GM12878 (cell line): Measurements from ENCODE around the gene ASS1. TPM values are rescaled to one million over a fixed set of nuclear protein-coding genes. Genes with fewer than 3 reads are reported as not detected.

Source experiments
- ATAC-seq: fragments of 200-7000 bp; cut with Tn5 transposase; 3 replicates; pipeline ENCODE4 v1.9.1; 2020; ENCODE audit warnings: mild to moderate bottlenecking, moderate library complexity
- BruUV-seq: library from RNA; stranded (reverse); fragments of 400-500 nt; replicated peaks from 2 replicates; lab custom pipeline; 2021; lab: Mats Ljungman, UMichigan
- CTCF ChIA-PET: fragments of 300-600 bp; sonication (Branson Sonifier 250); formaldehyde crosslinking; extraction: SDS; loops from one replicate; lab custom pipeline; 2021; ENCODE audit warnings: inconsistent platforms; lab: Yijun Ruan, JAX
- POLR2A ChIA-PET: fragments of 350-600 bp; formaldehyde crosslinking; extraction: SDS; loops from one replicate; lab custom pipeline; 2021; ENCODE audit warnings: inconsistent platforms; lab: Charles Lee
- RAD21 ChIA-PET: fragments of 300-600 bp; sonication (Branson Sonifier 250); formaldehyde crosslinking; loops from one replicate; lab custom pipeline; 2023; ENCODE audit warnings: antibody characterized with exemption; ENCODE audit not compliant: unreplicated experiment; lab: Charles Lee
- SMC1A ChIA-PET: fragments of 300-600 bp; sonication (Branson Sonifier 250); formaldehyde crosslinking; loops from one replicate; lab custom pipeline; 2023; ENCODE audit not compliant: unreplicated experiment, uncharacterized antibody; lab: Charles Lee
- DNase-seq: peaks from one replicate; pipeline ENCODE4 v3.0.0-alpha.2; 2011; ENCODE audit warnings: low read depth, low spot score
- FAIRE-seq: peaks from 3 replicates; lab custom pipeline; 2011; peaks lifted over from hg19 to GRCh38; lab: Jason Lieb, UNC
- H2AFZ ChIP-seq: 2 replicates; pipeline ENCODE4 v1.6.0; 2011; ENCODE audit warnings: low read depth, low read length, control low read depth; ENCODE audit not compliant: control insufficient read depth
- H3K27ac ChIP-seq: 2 replicates; pipeline ENCODE4 v1.5.1; 2011; ENCODE audit warnings: control low read depth; ENCODE audit not compliant: control insufficient read depth, insufficient read depth
- H3K27me3 ChIP-seq, 2 experiments: replicated peaks in 1 of 2; 2 replicates each; pipeline versions ENCODE4 v1.6.0 to v1.6.1; 2011; ENCODE audit warnings: low read length in 1 of 2; ENCODE audit not compliant: control insufficient read depth in 2 of 2, insufficient read depth in 2 of 2
- H3K36me3 ChIP-seq, 2 experiments: 2 replicates each; pipeline ENCODE4 v1.5.1; 2011; ENCODE audit warnings: low read length in 1 of 2; ENCODE audit not compliant: control insufficient read depth in 2 of 2, insufficient read depth in 2 of 2
- H3K4me1 ChIP-seq: 2 replicates; pipeline ENCODE4 v1.6.1; 2011; ENCODE audit warnings: mild to moderate bottlenecking, low read length, moderate library complexity, mixed read lengths; ENCODE audit not compliant: control insufficient read depth, insufficient read depth
- H3K4me2 ChIP-seq: 2 replicates; pipeline ENCODE4 v1.6.0; 2011; ENCODE audit warnings: control low read depth; ENCODE audit not compliant: control insufficient read depth, insufficient read depth
- H3K4me3 ChIP-seq: fragments of 200-600 bp; sonication (generic); 2 replicates; pipeline ENCODE4 v1.5.1; 2016
- H3K79me2 ChIP-seq: 2 replicates; pipeline ENCODE4 v1.6.0; 2011; ENCODE audit warnings: low read length; ENCODE audit not compliant: control insufficient read depth, insufficient read depth
- H3K9ac ChIP-seq: 2 replicates; pipeline ENCODE4 v1.8.0; 2011; ENCODE audit warnings: low read length, control low read depth, mixed read lengths; ENCODE audit not compliant: control insufficient read depth, insufficient read depth
- H3K9me3 ChIP-seq: replicated peaks from 3 replicates; pipeline ENCODE4 v1.5.1; 2011; ENCODE audit warnings: mild to moderate bottlenecking, low read length; ENCODE audit not compliant: control insufficient read depth, insufficient read depth
- H4K20me1 ChIP-seq: 2 replicates; pipeline ENCODE4 v1.6.0; 2011; ENCODE audit not compliant: control insufficient read depth, insufficient read depth
- CHD2 ChIP-seq: IDR thresholded peaks from 2 replicates; pipeline ENCODE4 v1.6.1; 2011; ENCODE audit warnings: low read depth, low read length, improper control_type of control experiment, borderline replicate concordance
- CREB1 ChIP-seq: IDR thresholded peaks from 2 replicates; pipeline ENCODE4 v1.6.1; 2012; ENCODE audit warnings: low read depth, mild to moderate bottlenecking, inconsistent platforms
- NFYB ChIP-seq: IDR thresholded peaks from 2 replicates; pipeline ENCODE4 v1.6.1; 2011; ENCODE audit warnings: low read depth, mild to moderate bottlenecking, low read length, improper control_type of control experiment, moderate library complexity; ENCODE audit not compliant: insufficient read depth
- NR2C2 ChIP-seq: IDR thresholded peaks from 2 replicates; pipeline ENCODE4 v1.6.1; 2011; ENCODE audit warnings: borderline replicate concordance, low read depth; ENCODE audit not compliant: control insufficient read depth, insufficient read length
- SRF ChIP-seq, 2 experiments: IDR thresholded peaks; 2 replicates each; pipeline ENCODE4 v1.6.1; 2011; ENCODE audit warnings: low read depth in 2 of 2, low read length in 2 of 2, mild to moderate bottlenecking in 1 of 2, moderate library complexity in 1 of 2
- TCF12 ChIP-seq: IDR thresholded peaks from 2 replicates; pipeline ENCODE4 v1.6.1; 2011; ENCODE audit warnings: low read depth, mild to moderate bottlenecking, low read length
- ZNF274 ChIP-seq: IDR thresholded peaks from one replicate; pipeline ENCODE4 v1.8.0; 2011; ENCODE audit not compliant: insufficient read length, insufficient read depth
- WGBS: methylation state at CpG from one replicate; pipeline ENCODE4 v1.1.6; 2016; ENCODE audit warnings: low lambda C conversion rate; ENCODE audit not compliant: insufficient replicate concordance, insufficient coverage; ENCODE audit errors: missing lambda C conversion rate; 5-methylcytosine and 5-hydroxymethylcytosine counted together
- in situ Hi-C: fragments of 300-500 bp; cut with MboI; formaldehyde crosslinking; loops from 9 replicates; pipeline ENCODE4 v1.14.3; 2018; ENCODE audit warnings: mixed read lengths
- intact Hi-C: fragments of 100-400 bp; cut with micrococcal nuclease; formaldehyde crosslinking; loops from one replicate; pipeline ENCODE4 v1.14.2; 2022; ENCODE audit not compliant: unreplicated experiment
- polyA plus RNA-seq, 11 experiments: library from polyadenylated mRNA; depleted of rRNA in 4 of 11; unstranded in 6 of 11; stranded (reverse) in 5 of 11; fragments of >200 nt; fragmentation: Nextera tagmentation in 4 of 11; fragmentation: Illumina TruSeq in 1 of 11; extraction: Ambion mirVana in 4 of 11; extraction: Trizol in 1 of 11; gene quantifications; 1 replicate in 1 of 11; 2 replicates in 10 of 11; pipeline versions ENCODE4 v1.2.1 to v1.2.3, GENCODE V29; 2011 to 2016; ENCODE audit warnings: inconsistent platforms in 2 of 11, missing spikeins in 2 of 11, low read depth in 1 of 11
- total RNA-seq, 4 experiments: library from RNA; depleted of rRNA in 3 of 4; stranded (reverse); fragments of >200 nt in 3 of 4; fragmentation: Illumina TruSeq in 1 of 4; extraction: Trizol in 1 of 4; gene quantifications; 2 replicates each; pipeline versions ENCODE4 v1.2.1 to v1.2.3, GENCODE V29; 2013 to 2021
- TF ChIP-seq, protein P1 (sequence below): fragments of 450-650 bp; IDR thresholded peaks from 2 replicates; pipeline ENCODE4 v1.6.1; 2017; ENCODE audit warnings: mild to moderate bottlenecking
- TF ChIP-seq, protein P2 (sequence below): fragments of 450-650 bp; IDR thresholded peaks from 2 replicates; pipeline ENCODE4 v1.6.1; 2014; ENCODE audit warnings: mild to moderate bottlenecking

ASS1 gene
- total and polyA plus RNA-seq, 10 of the 15 experiments (the other 5 are each of a cell fraction or from before 2014, with no cell fraction given) = 0.10 to 6.1 (median 0.28) TPM; not detected in 3

- ATAC-seq = no peak
Observed at GRCh38 chr9:130537346-130538050, 92.7 kb downstream of the ASS1 start.

More at GRCh38 chr9:130537346-130538050, 92.7 kb downstream of the ASS1 start:
- ChIA-PET CTCF (no interaction called here), RAD21 (no interaction called here), POLR2A (no interaction called here), SMC1A (no interaction called here)
- intact Hi-C loops (no loop called here), in situ Hi-C loops (no loop called here)
- WGBS = 2% methylated on average over 25 of the region's 25 CpGs
- DNase-seq (no peak), FAIRE-seq (no peak)
- TF ChIP-seq NFYB (no peak), SRF (IDR thresholded peaks at IDR 0.05; ENCODE audit: low read depth in 2 of 2, low read length in 2 of 2) (no peak), CREB1 (no peak), CHD2 (no peak), ZNF274 (no peak), NR2C2 (no peak), TCF12 (no peak)
- TF ChIP-seq, protein P1, sequence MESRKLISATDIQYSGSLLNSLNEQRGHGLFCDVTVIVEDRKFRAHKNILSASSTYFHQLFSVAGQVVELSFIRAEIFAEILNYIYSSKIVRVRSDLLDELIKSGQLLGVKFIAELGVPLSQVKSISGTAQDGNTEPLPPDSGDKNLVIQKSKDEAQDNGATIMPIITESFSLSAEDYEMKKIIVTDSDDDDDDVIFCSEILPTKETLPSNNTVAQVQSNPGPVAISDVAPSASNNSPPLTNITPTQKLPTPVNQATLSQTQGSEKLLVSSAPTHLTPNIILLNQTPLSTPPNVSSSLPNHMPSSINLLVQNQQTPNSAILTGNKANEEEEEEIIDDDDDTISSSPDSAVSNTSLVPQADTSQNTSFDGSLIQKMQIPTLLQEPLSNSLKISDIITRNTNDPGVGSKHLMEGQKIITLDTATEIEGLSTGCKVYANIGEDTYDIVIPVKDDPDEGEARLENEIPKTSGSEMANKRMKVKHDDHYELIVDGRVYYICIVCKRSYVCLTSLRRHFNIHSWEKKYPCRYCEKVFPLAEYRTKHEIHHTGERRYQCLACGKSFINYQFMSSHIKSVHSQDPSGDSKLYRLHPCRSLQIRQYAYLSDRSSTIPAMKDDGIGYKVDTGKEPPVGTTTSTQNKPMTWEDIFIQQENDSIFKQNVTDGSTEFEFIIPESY = no peak
- TF ChIP-seq, protein P2, sequence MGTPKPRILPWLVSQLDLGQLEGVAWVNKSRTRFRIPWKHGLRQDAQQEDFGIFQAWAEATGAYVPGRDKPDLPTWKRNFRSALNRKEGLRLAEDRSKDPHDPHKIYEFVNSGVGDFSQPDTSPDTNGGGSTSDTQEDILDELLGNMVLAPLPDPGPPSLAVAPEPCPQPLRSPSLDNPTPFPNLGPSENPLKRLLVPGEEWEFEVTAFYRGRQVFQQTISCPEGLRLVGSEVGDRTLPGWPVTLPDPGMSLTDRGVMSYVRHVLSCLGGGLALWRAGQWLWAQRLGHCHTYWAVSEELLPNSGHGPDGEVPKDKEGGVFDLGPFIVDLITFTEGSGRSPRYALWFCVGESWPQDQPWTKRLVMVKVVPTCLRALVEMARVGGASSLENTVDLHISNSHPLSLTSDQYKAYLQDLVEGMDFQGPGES = no peak
- BruUV-seq = no TSS peak
- H3K4me3 ChIP-seq = no peak overlapping the region
- no peaks in the 10 kb centered on the region for H4K20me1 ChIP-seq
- no peaks in the 10 kb centered on the region for H3K4me1 ChIP-seq
- H3K27ac ChIP-seq = no peak overlapping the region
- no peaks in the 10 kb centered on the region for H3K9me3 ChIP-seq
- no peak overlapping the region for H3K9ac ChIP-seq
- no peaks in the 10 kb centered on the region for H3K79me2 ChIP-seq
- H2AFZ ChIP-seq = no peak overlapping the region
- no peak overlapping the region for H3K4me2 ChIP-seq
- no peaks in the 10 kb centered on the region for H3K36me3 ChIP-seq
- peaks cover 4 to 8% of the 10 kb centered on the region in 2 experiments for H3K27me3 ChIP-seq
